AG04450 (cell line): Measurements from ENCODE around the gene NR2C2. TPM values are rescaled to one million over a fixed set of nuclear protein-coding genes. Genes with fewer than 3 reads are reported as not detected.

Experiments
- CTCF ChIA-PET: fragments of 300-600, 350-600 bp; formaldehyde crosslinking; extraction: SDS; loops from one replicate; lab custom pipeline; 2022; ENCODE audit warnings: antibody characterized with exemption, inconsistent platforms; lab: Charles Lee
- POLR2A ChIA-PET: fragments of 350-600 bp; formaldehyde crosslinking; extraction: SDS; loops from one replicate; lab custom pipeline; 2021; ENCODE audit warnings: antibody characterized with exemption, inconsistent platforms; lab: Yijun Ruan, JAX
- DNase-seq: peaks from one replicate; pipeline ENCODE4 v3.0.0-alpha.2; 2011; ENCODE audit warnings: low read depth, low spot score
- H3K27ac ChIP-seq: one replicate; pipeline ENCODE4 v1.5.1; 2012; ENCODE audit warnings: low read depth, low read length, control low read depth
- H3K27me3 ChIP-seq: one replicate; pipeline ENCODE4 v1.6.0; 2012; ENCODE audit warnings: low read length; ENCODE audit not compliant: control insufficient read depth, insufficient read depth
- H3K4me3 ChIP-seq: 2 replicates; pipeline ENCODE4 v1.5.1; 2011; ENCODE audit warnings: mild to moderate bottlenecking, low read depth, low read length, control low read depth
- H3K9me3 ChIP-seq: 2 replicates; pipeline ENCODE4 v1.5.1; 2012; ENCODE audit warnings: low read length; ENCODE audit not compliant: control insufficient read depth, insufficient read depth
- polyA plus RNA-seq: library from polyadenylated mRNA; depleted of rRNA; stranded (reverse); fragments of >200 nt; gene quantifications from 2 replicates; pipeline ENCODE4 v1.2.3, GENCODE V29; 2011
- TF ChIP-seq, protein P1 (sequence below): IDR thresholded peaks from 2 replicates; pipeline ENCODE4 v1.5.1; 2011; ENCODE audit warnings: low read depth, low read length, control low read depth, inconsistent platforms

NR2C2 gene
- polyA plus RNA-seq, 1 experiment: 16.1 TPM

- Histone ChIP-seq H3K4me3 (no peak overlapping the region), H3K27ac (no peak overlapping the region), H3K9me3 (no peaks in the 10 kb centered on the region), H3K27me3 (peaks cover 10% of the 10 kb centered on the region)
- no peak for DNase-seq
- CTCF ChIA-PET: no interaction called here
- POLR2A ChIA-PET: no interaction called here
- TF ChIP-seq, protein P1, sequence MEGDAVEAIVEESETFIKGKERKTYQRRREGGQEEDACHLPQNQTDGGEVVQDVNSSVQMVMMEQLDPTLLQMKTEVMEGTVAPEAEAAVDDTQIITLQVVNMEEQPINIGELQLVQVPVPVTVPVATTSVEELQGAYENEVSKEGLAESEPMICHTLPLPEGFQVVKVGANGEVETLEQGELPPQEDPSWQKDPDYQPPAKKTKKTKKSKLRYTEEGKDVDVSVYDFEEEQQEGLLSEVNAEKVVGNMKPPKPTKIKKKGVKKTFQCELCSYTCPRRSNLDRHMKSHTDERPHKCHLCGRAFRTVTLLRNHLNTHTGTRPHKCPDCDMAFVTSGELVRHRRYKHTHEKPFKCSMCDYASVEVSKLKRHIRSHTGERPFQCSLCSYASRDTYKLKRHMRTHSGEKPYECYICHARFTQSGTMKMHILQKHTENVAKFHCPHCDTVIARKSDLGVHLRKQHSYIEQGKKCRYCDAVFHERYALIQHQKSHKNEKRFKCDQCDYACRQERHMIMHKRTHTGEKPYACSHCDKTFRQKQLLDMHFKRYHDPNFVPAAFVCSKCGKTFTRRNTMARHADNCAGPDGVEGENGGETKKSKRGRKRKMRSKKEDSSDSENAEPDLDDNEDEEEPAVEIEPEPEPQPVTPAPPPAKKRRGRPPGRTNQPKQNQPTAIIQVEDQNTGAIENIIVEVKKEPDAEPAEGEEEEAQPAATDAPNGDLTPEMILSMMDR: no peak
Measured at GRCh38 chr3:14914779-14915117, 32.6 kb upstream of the NR2C2 start.

DNA sequence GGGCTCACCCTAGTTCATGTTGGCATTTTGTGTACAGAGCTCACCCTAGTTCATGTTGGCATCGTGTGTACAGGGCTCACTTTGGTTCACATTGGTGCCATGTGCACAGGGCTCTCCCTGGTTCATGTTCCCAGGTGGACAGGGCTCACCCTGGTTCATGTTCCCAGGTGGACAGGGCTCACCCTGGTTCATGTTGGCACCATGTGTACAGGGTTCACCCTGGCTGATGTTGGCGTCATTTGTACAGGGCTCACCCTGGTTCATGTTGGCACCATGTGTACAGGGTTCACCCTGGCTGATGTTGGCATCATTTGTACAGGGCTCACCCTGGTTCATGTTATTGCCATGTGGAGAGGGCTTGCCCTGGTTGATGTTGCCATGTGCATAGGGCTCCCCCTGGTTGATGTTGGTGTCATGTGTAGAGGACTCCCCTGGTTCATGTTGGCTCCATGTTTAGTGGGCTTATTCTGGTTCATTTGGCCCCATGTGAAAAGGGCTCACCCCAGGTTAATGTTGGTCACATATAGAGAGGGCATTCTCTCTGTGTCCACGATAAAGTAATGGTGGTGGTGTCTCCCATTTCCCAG is 31.7 kb upstream of the NR2C2 start:
- CTCF ChIA-PET: interaction anchor here (0.9 kb wide), 1 partner anchor 11 kb away, joined by 4 read pairs; no protein-coding TSS in a partner anchor
- TF ChIP-seq, protein P1: no peak
- POLR2A ChIA-PET: no interaction called here
- no peak for DNase-seq
- Histone ChIP-seq H3K9me3 (no peaks in the 10 kb centered on the region), H3K27ac (no peak overlapping the region), H3K27me3 (peaks cover 14% of the 10 kb centered on the region), H3K4me3 (no peak overlapping the region)

DNA sequence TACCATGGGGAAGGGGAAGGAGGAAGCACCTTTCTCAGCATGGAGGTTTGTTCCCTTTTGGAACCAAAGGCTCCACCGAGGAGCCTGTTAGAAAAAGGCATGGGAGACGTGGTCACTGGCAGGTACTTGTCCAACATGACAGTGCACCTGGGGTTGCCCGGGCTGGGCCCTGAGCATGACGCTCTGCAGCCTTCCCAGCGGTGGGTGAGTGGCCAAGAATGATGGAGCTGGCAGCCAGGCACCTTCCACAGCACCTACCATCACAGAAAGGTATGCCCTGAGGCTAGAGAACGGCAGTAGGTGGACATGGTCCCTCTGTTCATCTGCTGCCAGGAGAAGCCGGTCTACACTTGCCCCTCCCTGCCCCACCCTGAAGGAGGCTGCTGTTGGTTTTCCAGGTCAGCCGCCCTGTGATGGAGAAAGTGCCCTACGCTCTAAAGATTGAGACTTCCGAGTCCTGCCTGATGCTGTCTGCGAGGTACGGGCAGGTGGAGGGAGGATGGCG is 29.0 kb upstream of the NR2C2 start:
- CTCF ChIA-PET: interaction anchor here (0.7 kb wide), 1 partner anchor 245 kb away, joined by 5 read pairs; no protein-coding TSS in a partner anchor
- Histone ChIP-seq H3K4me3 (no peak overlapping the region), H3K9me3 (no peaks in the 10 kb centered on the region), H3K27me3 (peaks cover 7% of the 10 kb centered on the region), H3K27ac (no peak overlapping the region)
- TF ChIP-seq, protein P1: no peak
- POLR2A ChIA-PET: no interaction called here
- DNase-seq: no peak

GRCh38 chr3:14920536-14920935 is 26.8 kb upstream of the NR2C2 start:
- ChIA-PET POLR2A (no interaction called here), CTCF (interaction anchor here (0.5 to 4.9 kb wide), 24 partner anchors 10 to 1263 kb away, joined by 3 to 110 read pairs (median 6); partner anchors contain the start of genes C3orf20 and CCDC174)
- no peak for DNase-seq

More at GRCh38 chr3:14920536-14920935, 26.8 kb upstream of the NR2C2 start:
- TF ChIP-seq, protein P1: no peak
- Histone ChIP-seq H3K27me3 (peaks cover 7% of the 10 kb centered on the region), H3K4me3 (no peak overlapping the region), H3K27ac (no peak overlapping the region), H3K9me3 (no peaks in the 10 kb centered on the region)
